Activated gamma-delta T cell (primary cell): ENCODE measurements around the gene HNRNPAB.
A peak's percentile ranks its signal among the peaks of the same experiment; 100 is the strongest.
"Not testable (repeated sequence)": the region's sequence is repeated elsewhere in the genome, so short reads cannot be mapped to it uniquely, and the experiment has no call there.

Experiments used
- DNase-seq: peaks from one replicate; lab custom pipeline; 2025; lab: John Stamatoyannopoulos, UW

The HNRNPAB gene

DNA sequence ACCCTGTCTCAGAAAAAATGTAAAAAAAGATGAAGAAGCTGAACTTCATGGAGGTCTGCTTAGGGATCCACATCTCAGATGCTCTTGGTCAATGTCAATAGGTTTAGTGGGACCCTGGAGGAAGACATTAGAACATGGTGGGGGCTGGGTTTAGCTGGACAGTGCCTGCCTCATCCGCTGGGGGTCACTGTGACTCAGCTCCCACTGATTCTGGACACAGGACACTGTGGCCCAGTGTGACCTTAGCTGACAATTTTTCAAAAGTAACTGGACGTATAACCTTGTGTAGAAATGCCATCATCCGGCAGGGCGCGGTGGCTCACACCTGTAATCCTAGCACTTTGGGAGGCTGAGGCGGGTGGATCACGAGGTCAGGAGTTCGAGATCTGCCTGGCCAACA is 7.3 kb upstream of the HNRNPAB start:
- DNase-seq, result no peak

DNA sequence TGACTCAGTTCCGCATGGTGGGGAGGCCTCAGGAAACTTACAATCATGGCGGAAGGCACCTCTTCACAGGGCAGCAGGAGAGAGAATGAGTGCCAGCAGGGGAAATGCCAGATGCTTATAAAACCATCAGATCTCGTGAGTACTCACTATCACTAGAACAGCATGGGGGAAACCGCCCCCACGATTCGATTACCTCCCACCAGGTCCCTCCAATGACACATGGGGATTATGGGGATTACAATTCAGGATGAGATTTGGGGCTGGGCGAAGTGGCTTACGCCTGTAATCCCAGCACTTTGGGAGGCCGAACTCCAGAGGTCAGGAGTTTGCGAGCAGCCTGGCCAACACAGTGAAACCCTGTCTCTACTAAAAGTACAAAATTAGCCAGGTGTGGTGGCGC is 6.2 kb upstream of the HNRNPAB start:
- not testable (repeated sequence) for DNase-seq

- DNase-seq, result no peak
Measured at GRCh38 chr5:178198706-178199105, 5.6 kb upstream of the HNRNPAB start.

DNA sequence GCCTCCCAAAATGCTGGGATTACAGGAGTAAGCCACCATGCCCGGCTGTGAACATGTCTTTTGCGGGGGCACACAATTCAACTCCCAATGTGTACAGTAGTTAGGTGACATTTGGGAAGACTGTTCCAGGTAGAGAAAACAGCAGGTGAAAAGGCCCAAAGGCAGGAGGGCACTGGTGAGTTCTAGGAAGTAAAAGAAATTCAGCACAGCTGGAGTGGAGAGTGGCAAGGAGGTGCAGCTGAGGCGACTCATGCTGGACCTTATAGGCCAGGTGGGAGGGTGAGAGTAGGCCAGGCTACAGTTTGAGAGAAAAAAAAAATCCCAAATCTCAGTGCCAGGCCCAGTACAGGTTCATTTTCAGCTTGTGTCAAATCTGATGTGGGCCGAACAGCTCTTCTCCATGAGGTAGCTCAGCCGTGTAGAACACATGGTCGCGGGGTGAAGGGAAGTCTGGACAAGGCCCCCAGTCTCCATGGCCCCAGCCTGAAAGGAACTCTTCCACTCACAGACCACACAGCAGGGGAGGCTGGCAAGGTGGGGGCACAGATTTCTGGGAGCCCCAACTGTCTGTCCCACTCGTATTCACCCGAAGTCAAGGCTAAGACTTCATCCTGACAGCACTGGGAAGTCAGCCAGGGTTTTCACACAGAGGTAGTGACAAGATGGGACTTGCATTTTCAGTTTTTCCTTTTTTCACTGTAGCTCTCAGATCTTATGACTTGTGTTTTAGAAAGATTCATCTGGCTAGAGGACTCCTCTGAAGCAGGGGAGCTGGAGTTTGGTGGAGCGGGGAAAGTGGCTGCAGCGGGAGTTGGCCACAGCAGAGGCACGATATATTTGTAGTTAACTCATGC is 4.5 kb upstream of the HNRNPAB start:
- no peak for DNase-seq

DNA sequence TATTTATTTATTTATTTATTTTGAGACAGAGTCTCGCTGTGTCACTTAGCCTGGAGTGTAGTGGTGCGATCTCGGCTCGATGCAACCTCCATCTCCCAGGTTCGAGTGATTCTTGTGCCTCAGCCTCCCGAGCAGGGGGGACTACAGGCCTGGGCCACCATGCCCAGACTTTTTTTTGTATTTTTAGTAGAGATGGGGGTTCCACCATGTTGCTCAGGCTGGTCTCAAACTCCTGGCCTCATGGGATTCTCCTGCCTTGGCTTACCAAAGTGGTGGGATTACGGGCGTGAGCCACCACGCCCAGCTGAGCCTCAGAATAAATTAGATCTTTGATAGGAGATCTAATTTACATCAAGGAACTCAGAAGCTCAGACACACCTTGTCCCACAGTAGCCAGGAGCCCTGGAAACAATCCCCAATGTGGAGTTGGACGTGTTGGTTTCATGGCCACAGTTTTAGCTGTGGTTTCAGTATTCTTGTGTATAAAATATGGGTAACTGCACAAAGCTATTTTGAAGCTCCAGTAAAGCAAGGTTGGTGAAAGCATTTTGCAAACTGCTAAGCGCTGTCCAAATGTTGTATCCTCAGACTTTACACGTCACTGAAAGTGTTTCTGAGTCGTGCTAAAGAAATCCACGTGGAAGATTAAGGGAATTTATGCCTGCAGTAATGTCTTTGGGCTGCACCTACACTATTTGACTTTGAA is 3.0 kb upstream of the HNRNPAB start:
- no peak for DNase-seq

DNA sequence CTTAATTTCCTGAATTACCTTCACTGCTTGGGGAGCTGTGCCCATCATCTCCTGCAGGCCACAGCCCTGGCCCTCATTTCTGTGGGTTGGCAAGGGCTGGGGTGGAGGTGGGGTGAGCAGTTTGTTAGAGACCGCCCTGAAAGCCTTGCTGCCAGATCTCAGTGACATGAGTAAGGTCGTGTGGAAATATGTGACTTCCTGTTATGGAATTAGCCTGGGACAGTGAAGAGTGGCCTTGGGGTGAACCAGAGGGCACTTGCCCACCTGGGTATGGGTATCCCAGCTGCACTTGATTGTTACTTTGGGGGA is 2.5 kb upstream of the HNRNPAB start:
- DNase-seq, result no peak

- DNase-seq, result no peak
Measured at GRCh38 chr5:178202541-178202940, 1.8 kb upstream of the HNRNPAB start.

DNA sequence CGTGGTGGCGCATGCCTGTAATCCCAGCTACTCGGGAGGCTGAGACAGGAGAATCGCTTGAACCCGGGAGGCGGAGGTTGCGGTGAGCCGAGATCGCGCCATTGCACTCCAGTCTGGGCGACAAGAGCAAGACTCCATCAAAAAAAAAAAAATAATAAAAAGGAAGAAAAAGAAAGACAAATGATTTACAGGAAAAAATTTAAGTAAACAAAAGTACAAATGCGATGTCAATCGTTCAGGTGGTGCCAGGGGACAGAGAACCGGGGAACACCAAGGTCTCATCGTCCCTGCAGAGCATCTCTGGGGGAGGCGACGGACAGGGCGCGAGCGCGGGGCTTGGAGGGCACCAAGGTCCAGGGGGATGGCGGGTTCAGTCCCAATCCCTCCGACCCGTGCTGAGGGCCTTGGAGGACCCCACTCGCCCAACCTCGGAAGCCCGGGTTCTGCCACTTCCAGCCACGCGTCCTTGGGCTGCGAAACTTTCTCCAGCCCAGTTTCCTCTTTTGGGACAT is 607 bp upstream of the HNRNPAB start:
- no peak for DNase-seq

GRCh38 chr5:178204935-178205748 is 809 bp downstream of the HNRNPAB start:
- DNase-seq, result peak; percentile 48

GRCh38 chr5:178205749-178206047 is 1.4 kb downstream of the HNRNPAB start:
- DNase-seq, result no peak

DNA sequence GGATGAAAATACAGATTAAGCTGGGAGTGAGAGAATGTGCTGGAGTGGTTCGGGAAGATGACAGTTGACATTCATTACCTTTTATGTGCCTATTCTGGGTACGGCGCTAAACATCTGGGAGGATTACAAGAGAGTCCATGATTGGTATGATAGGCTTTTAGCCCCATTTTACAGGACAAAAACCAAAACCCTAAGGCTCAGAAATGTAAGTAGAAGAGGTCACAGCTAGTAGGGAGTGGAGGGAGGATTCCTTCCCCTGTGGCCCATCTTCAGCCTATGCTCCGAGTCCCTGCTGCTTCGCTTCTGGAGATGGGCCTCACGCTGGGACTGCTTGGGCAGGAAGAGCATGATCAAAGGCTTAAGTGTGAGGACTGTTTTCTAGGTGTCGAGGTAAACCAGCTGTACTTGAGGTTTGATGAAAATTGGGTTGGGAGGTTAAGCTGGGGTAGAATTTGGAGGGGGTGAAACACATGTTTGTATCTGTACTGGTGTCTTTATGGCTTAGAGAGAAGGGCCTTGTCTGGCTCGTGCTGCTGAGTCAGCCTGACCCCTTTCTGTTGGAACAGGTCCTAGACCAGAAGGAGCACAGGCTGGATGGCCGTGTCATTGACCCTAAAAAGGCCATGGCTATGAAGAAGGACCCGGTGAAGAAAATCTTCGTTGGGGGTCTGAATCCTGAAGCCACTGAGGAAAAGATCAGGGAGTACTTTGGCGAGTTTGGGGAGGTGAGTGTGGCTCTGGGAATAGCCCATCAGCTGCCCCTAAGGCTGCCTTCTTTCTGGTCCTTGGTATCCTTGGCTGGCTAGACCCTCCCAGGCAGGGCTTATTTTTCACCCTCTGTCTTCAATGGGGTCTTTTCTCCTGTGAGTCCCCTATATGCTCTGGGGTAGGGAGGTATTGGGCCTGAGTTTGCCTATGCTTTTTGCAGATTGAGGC is 2.1 kb downstream of the HNRNPAB start:
- no peak for DNase-seq

DNA sequence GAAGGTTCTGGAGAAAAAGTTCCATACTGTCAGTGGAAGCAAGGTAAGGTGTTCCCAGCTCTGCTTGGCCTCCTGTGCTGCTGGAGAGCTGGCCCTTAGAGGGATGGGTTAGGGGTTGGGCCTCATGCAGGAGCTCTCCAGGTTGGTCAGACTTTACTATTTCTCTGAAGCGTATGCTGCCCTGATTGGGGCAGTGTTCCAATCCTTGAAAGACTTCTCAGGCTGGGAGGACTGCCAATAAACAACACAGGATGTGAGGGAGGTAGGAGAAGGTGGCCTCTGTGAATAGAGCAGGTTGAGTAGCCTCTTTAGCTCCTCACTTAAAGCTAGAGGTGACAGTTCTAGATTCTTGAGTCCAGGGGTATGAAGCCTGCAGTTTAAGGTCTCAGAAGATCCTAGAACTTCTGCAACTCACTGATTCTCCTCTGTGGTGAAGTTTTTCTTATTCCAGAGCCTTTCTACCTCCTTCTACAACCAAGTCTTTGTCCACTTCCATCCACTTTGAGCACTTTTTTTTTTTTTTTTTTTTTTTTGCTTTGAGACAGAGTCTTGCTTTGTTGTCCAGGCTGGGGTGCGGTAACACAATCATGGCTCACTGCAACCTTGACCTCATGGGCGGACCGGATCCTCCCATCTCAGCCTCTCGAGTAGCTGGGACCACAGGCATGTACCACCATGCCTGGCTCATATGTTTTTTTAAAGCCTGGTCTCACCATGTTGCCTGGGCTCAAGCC is 3.0 kb downstream of the HNRNPAB start:
- no peak for DNase-seq

DNA sequence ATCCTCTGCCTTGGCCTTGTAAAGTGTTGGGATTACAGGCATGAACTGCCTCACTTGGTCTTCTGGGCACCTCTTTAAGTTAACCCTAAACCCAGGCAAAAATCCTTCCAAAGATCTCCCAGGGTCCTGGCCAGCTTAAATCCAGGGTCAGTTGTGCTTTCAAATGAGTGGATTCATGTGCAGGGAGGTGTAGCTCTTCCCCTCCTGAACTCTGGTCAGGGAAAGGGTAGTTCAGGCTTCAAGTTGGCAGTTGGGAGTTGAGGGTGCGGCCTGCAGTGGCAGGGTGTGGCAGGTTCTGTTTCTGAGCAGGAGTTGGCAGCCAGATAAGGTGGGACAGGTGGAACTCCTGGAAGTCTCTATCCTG is 3.6 kb downstream of the HNRNPAB start:
- no peak for DNase-seq

DNA sequence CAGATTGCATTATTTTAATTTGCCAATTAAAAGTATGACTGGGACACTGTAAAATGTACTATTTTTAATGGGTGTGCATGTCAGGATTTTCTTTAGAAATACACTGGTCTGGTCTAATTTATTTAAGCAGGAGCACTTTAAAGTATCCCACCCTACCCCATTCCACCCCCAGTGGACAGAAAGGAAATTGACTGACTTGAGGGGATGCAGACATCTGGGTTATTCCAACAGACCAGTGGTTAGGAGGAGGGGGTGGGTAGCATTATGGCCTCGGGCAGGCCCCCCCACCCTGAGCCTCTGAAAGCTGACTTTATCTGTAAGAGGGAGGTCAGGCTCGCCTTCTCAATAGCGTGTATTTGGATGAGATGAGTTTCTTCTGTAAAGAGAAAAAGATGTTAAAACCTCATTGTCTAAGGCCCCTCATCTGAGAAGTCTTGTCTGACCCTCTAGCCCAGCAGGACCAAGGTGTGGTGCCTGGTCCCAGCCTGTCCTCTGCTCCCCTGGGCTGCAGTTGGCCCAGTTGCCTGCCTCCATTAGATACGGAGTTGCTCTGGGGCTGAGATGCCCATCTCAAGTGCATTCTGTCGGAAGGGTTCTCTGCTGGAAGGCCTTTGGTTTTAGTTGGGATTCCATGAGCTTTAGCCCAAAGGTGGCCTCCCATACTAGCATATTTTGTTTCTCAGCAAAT is 4.4 kb downstream of the HNRNPAB start:
- no peak for DNase-seq

GRCh38 chr5:178209334-178210072 is 5.2 kb downstream of the HNRNPAB start:
- no peak for DNase-seq

DNA sequence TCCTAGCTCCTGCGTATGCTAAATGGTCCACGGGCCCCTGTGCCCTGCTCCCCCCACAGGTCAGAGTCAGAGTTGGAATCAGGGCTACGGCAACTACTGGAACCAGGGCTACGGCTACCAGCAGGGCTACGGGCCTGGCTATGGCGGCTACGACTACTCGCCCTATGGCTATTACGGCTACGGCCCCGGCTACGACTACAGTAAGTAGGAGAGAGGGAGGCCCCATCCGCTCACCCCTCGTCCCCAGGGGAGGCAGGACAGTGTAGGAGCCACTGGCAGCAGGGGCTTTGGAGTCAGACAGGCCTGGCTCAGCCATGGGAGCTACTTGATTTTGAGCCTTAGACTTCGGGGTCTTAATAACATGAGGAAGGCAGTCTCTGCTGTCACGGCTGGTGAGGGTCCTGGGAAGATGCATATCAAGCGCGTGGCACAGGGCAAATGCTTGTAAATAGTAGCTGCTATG is 5.8 kb downstream of the HNRNPAB start:
- no peak for DNase-seq

- no peak for DNase-seq
Measured at GRCh38 chr5:178210686-178211085, 6.4 kb downstream of the HNRNPAB start.

GRCh38 chr5:178211095-178212048 is 7.0 kb downstream of the HNRNPAB start:
- DNase-seq, result no peak
